ENCODE data around the gene TMEM80. TPM values are rescaled to one million over a fixed set of nuclear protein-coding genes. Genes with fewer than 3 reads are reported as not detected.

TMEM80 gene
- total and polyA plus RNA-seq, 2 of the 8 experiments (the other 6 are each of a cell fraction or from before 2014, with no cell fraction given) = 8.0 to 16.3 TPM

- Histone ChIP-seq H4K8ac (ENCODE audit: extremely low read depth, insufficient read depth, low read length) (no peak overlapping the region), H3K4me3 (ENCODE audit: extremely low read depth in 1 of 4, insufficient read depth in 2 of 4, low read depth in 3 of 4, low read length in 4 of 4) (no peak overlapping the region), H3K79me2 (ENCODE audit: control insufficient read depth in 1 of 2, insufficient read depth in 2 of 2, low read length in 2 of 2) (no peaks in the 10 kb centered on the region), H2AFZ (ENCODE audit: low read length) (no peak overlapping the region), H2BK20ac (ENCODE audit: low read length) (no peak overlapping the region), H3K79me1 (ENCODE audit: low read depth, low read length) (no peaks in the 10 kb centered on the region; the same call in 1 of the 2 replicates), H2AK5ac (ENCODE audit: low read depth, low read length) (no peak overlapping the region), H2BK15ac (ENCODE audit: low read length) (no peak overlapping the region), H3K23ac (ENCODE audit: insufficient read length) (no peak overlapping the region), H3K18ac (ENCODE audit: extremely low read depth, low read length) (no peak overlapping the region), H3K4ac (replicated peaks; ENCODE audit: insufficient read length, low read depth, low read length) (no peak overlapping the region), H3K56ac (replicated peaks; ENCODE audit: insufficient read length, low read depth, low read length) (no peak overlapping the region), H3K9me3 (ENCODE audit: insufficient read depth in 2 of 2, low read depth in 1 of 2, low read length in 1 of 2) (no peaks in the 10 kb centered on the region), H4K91ac (replicated peaks; ENCODE audit: insufficient read length, low read length) (no peak overlapping the region), H3K27me3 (replicated peaks in 1 of 4; ENCODE audit: control insufficient read depth in 3 of 4, extremely low read depth in 1 of 4, insufficient read depth in 3 of 4, low read length in 3 of 4) (no peaks in the 10 kb centered on the region), H3K23me2 (ENCODE audit: low read depth, low read length) (no peaks in the 10 kb centered on the region), H3K14ac (ENCODE audit: insufficient read length) (no peak overlapping the region), H3K4me1 (replicated peaks in 1 of 4; ENCODE audit: control insufficient read depth in 3 of 4, insufficient read depth in 4 of 4, low read length in 3 of 4) (no peaks in the 10 kb centered on the region; a peak in 1 of 7 replicates), H3K9ac (replicated peaks in 1 of 4; ENCODE audit: extremely low read depth in 1 of 4, low read depth in 3 of 4, low read length in 3 of 4) (no peak overlapping the region), H4K20me1 (replicated peaks in 1 of 2; ENCODE audit: control insufficient read depth in 1 of 2, insufficient read depth in 2 of 2, low read length in 2 of 2) (peaks cover 0 to 4% of the 10 kb centered on the region in 2 experiments), H2BK12ac (ENCODE audit: low read depth, low read length) (no peak overlapping the region), H3K4me2 (ENCODE audit: insufficient read depth in 1 of 2, low read depth in 2 of 2, low read length in 2 of 2) (no peak overlapping the region), H3K36me3 (ENCODE audit: control insufficient read depth in 2 of 4, insufficient read depth in 4 of 4, low read length in 3 of 4) (peaks cover 6 to 36% (median 21%) of the 10 kb centered on the region in 4 experiments), H3K27ac (ENCODE audit: low read depth, low read length) (no peak overlapping the region), H2BK120ac (replicated peaks; ENCODE audit: low read depth, low read length) (no peak overlapping the region), H4K5ac (ENCODE audit: insufficient read length, low read depth, low read length) (no peak overlapping the region), H2BK5ac (ENCODE audit: low read depth, low read length) (no peak overlapping the region)
- no peak for TF ChIP-seq YY1 (IDR thresholded peaks at IDR 0.05; ENCODE audit: low read depth, low read length)
- no peak for TF ChIP-seq USF2 (IDR thresholded peaks at IDR 0.05; ENCODE audit: low read length)
- no peak for TF ChIP-seq CTCF (IDR thresholded peaks at IDR 0.05; ENCODE audit: control extremely low read depth in 1 of 3, insufficient read depth in 1 of 3, low read depth in 1 of 3, low read length in 3 of 3)
- WGBS, 2 experiments (ENCODE audit: extremely low coverage in 1 of 2, insufficient coverage in 1 of 2, insufficient read length in 1 of 2, insufficient replicate concordance in 2 of 2, low coverage in 1 of 2, low lambda C conversion rate in 2 of 2, missing lambda C conversion rate in 1 of 2) = 95% methylated on average over 3 of the region's 3 CpGs; no CpG with 5 or more reads in 1 of the 2 experiments
- ChIA-PET POLR2A (ENCODE audit: partially characterized antibody) (interaction anchor here (0.6 kb wide), 1 partner anchor 23 kb away, joined by 3 read pairs; no protein-coding TSS in a partner anchor), CTCF (ENCODE audit: partially characterized antibody) (interaction anchor here (1.0 kb wide), 2 partner anchors 23 to 50 kb away, joined by 3 read pairs; no protein-coding TSS in a partner anchor)
- FAIRE-seq (no peak), DNase-seq (ENCODE audit: low read depth in 1 of 2, low spot score in 2 of 2) (no peak)
Measured at GRCh38 chr11:678297-678696, 17.3 kb upstream of the TMEM80 start.
